Renal cortex interstitium (tissue), 11 donors: ENCODE results near the gene PHACTR4. TPM values are rescaled to one million over a fixed set of nuclear protein-coding genes. Genes with fewer than 3 reads are reported as not detected.
"Not testable (repeated sequence)": the region's sequence is repeated elsewhere in the genome, so short reads cannot be mapped to it uniquely, and the experiment has no call there.

Experiments
- DNase-seq, 11 donors: peaks; one replicate each; pipeline ENCODE4 v3.0.0-alpha.2; 2013; ENCODE audit warnings: low read depth in 9 of 11, low spot score in 4 of 11; ENCODE audit errors: extremely low read depth in 1 of 11
- polyA plus RNA-seq, 3 donors: library from polyadenylated mRNA; unstranded; fragments of 120-200 nt; gene quantifications; one replicate each; pipeline ENCODE4 v1.2.1, GENCODE V29; 2013; ENCODE audit not compliant: insufficient read length in 3 of 3

Gene PHACTR4
- polyA plus RNA-seq, 3 donors, result 76.7 to 89.4 (median 77.1) TPM

DNA sequence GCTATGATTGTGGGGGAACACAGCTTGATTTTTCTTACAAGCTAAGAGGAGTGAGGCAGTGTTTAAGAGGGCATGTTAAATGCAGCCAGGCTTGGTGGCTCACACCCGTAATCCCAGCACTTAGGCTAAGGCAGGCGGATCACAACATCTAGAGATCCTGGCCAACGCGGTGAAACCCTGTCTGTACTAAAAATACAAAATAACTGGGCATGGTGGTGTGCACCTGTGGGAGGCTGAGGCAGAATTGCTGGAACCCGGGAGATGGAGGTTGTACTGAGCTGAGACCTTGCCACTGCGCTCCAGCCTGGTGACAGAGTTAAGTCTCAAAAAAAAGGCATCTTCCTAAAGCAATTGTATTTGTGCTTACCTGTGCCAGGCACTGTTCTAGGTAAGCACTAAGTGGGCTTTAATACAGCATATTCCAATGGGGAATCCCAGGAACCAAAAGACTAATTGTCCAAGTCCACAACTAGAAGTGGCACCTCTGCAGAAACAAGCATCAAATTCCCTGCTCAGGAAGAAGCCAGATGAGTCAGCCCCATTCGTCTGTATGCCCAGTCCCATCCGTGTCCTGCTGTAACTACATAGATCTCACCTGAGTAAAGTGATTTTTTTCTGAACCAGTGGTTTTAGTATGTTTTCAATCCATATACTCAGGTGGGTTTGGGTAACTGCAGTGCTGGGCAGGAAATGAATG is 140.9 kb downstream of the PHACTR4 start:
- DNase-seq, result no peak

DNA sequence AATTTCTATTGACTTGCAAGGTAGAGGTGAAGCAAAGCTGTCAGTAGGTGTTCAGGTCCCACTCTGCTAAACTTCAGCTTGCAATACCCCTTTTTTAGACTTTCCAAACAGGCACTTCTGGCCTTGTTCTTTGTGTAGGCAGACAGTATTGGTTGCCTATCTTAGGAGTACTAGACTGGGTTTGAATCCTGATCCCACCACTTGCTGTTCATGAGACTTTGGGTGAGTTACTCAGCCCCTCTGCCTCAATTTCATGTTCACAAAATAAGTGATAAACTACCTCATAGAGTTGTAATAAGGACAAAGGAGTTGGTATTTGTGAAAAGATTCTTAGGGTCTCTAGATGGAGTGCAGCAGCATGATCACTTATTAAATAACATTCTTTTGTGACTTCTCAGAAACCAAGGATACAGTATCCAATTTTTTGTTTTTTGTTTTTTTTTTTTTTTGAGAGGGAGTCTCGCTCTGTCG is 141.5 kb downstream of the PHACTR4 start:
- DNase-seq, result no peak

- DNase-seq, result no peak
Observed at GRCh38 chr1:28512058-28512611, 142.6 kb downstream of the PHACTR4 start.

DNA sequence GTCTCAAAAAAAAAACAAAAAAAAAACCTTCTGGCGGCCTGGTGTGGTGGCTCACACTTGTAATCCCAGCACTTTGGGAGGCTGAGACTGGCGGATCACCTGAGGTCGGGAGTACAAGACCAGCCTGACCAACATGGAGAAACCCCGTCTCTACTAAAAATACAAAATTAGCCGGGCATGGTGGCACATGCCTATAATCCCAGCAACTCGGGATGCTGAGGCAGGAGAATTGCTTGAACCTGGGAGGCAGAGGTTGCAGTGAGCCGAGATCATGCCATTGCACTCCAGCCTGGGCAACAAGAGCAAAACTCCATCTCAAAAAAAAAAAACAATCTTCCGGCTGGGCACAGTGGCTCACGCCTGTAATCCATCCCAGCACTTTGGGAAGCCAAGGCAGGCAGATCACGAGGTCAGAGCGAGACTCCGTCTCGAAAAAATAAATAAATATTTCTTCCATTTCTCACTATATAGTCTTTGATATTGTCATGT is 144.9 kb downstream of the PHACTR4 start:
- not testable (repeated sequence) for DNase-seq

GRCh38 chr1:28516518-28516956 is 147.0 kb downstream of the PHACTR4 start:
- DNase-seq, result no peak

GRCh38 chr1:28517649-28517999 is 148.1 kb downstream of the PHACTR4 start:
- DNase-seq, result no peak

DNA sequence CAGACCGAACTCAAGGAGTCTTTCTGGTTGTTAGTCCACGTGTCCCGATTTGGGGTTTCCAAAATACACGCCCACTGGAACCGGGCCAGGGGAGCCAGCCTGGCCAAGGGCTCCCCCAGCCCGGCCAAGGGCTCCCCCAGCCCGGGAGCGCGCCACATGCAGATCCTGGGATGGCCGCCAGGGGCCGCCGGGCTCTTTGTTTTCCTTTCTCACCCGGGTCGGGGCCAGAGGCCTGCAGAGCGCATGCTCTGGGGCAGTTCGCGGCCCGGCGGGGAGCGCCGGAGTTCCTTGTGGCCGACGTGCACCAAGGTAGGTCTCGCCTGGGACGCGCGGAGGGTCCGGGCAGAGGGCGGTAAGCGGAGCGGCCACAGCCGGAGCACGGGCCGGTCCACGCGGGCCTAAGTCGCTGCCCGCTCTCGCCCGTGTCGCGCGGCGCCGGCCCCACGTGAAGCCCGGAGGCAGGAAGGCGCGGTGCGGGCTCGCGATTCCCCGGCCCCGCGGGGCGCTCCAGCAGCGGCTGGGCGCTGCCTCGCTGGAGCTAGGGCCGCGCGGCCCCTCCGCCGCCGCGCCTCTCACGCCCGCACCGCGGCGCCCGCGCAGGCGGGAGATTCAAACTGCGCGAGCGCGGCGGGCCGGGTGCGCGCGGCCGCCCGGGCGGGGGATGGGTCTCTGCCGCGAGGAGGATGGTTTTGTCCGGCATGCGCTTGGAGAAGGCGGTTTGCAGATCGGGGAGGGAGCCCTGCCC is 148.6 kb downstream of the PHACTR4 start:
- peak; percentile 68 to 89 (median 81) for DNase-seq

DNA sequence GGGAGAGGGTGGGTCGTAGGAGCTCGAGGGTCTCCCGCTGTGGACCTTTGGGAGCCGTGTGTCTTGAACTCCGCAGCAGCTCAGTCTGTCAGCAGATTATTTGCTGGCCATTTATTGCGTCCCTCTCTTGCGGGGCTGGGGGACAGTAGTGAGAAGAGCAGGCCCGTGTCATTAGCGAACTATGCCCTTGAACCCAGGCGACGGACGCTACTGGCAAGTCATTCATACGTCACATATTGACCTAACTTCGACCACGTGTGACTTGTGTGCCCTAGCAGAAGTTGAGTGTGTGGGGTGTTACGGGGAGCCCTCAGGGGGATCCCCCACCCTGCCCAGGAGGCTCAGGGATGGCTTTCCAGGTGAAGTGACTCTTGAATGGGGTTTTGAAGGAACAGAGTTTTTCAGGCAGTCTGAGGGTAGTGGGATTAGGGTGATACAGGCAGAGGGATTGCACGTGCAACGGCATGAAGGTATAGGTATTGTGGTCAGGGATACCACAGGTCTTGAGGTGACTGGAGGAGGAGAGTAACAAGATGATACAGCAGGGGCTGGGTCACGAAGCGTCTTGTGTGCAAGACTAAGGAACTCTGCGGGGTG is 149.3 kb downstream of the PHACTR4 start:
- peak in 1 of 11 donors; percentile 15 for DNase-seq

DNA sequence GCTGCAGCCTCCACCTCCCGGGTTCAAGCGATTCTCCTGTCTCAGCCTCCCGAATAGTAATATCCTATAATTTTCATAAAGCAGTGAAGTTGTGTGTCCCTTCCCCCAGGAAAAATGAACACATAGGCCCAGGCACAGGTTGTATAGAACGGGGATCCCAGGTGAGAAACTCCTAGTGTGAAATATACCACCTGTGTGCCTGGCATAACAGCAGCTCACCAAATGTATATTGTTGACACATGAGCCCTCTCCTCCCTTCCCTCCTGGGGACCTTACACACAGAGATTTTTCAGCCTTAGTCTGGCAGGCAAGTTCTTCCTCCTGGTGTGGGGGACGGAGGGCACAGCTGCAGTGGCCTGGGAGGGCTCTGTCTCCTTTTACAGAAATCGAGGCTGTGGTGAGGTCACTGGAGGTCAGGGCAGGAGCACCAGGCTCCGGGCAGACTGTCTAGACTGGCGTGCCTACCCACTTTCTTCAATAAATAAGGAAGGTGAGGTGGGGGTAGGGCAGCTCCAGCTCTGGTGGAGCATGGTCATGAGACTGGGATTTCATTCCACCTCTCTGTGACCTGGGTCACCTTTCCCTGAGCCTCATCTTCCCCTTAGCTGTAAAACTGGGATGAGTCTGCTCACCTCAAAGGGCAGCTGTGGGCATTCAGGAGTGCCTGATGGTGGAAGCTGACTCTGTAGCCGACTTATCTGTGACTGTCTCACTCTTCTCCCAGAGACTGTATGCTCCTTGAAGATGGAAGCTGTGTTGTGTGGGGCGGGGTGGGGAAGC is 150.6 kb downstream of the PHACTR4 start:
- DNase-seq, result no peak

GRCh38 chr1:28520796-28521195 is 151.3 kb downstream of the PHACTR4 start:
- DNase-seq, result not testable (repeated sequence)

GRCh38 chr1:28521502-28522164 is 152.1 kb downstream of the PHACTR4 start:
- DNase-seq, result no peak

DNA sequence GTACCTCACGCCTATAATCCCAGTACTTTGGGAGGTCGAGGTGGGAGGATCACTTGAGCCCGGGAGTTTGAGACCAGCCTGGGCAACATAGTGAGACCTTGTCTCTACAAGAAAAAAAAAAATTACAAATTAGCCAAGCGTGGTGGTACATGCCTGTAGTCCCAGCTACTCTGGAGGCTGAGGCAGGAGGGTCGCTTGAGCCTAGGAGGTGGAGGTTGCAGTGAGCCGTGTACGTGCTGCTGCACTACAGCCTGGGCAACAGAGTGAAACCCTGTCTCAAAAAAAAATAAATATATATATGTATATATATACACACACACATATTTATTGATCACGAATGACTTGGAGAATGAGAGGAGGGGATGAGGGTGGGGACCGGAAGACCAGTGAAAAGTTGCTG is 153.0 kb downstream of the PHACTR4 start:
- DNase-seq, result not testable (repeated sequence)

GRCh38 chr1:28525002-28525642 is 155.6 kb downstream of the PHACTR4 start:
- not testable (repeated sequence) for DNase-seq

- no peak for DNase-seq
Observed at GRCh38 chr1:28526886-28527285, 157.3 kb downstream of the PHACTR4 start.

GRCh38 chr1:28530456-28530855 is 160.9 kb downstream of the PHACTR4 start:
- no peak for DNase-seq

DNA sequence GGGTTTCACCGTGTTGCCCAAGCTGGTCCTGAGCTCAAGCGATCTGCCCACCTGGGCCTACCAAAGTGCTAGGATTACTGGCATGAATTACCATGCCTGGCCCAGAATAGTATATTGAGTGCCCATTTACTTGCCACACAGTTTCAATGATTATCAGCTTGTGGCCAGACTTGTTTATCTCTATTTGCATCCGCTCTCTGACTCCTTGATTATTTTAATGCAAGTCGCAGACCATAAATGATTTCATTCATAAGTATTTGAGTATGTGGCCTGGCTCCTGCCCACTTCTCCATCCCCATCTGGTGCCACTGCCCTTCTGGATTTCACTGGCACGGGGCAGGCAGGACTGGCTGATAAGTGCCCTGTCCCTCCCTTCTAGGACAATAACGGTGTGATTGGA is 165.1 kb downstream of the PHACTR4 start:
- DNase-seq, result no peak

GRCh38 chr1:28535180-28535579 is 165.6 kb downstream of the PHACTR4 start:
- no peak for DNase-seq
